Central memory CD8-positive, alpha-beta T cell (primary cell): ENCODE results near the gene HS3ST4.

Experiments used
- ATAC-seq: fragments of 150-1000 bp; cut with Tn5 transposase; replicated peaks from 2 replicates; pipeline ENCODE4 v1.10.0; 2022; ENCODE audit warnings: mild to moderate bottlenecking, moderate FRiP score, moderate number of reproducible peaks; ENCODE audit not compliant: poor library complexity, severe bottlenecking; ENCODE audit errors: extremely low read depth
- DNase-seq, 2 donors: peaks; one replicate each; pipeline ENCODE4 v3.0.0; 2021; ENCODE audit warnings: low spot score in 2 of 2
- H3K27ac Mint-ChIP-seq: one replicate; pipeline ENCODE4 v1.8.0; 2022; ENCODE audit warnings: low read depth, mild to moderate bottlenecking, moderate library complexity, mixed read lengths
- H3K27me3 Mint-ChIP-seq: one replicate; pipeline ENCODE4 v1.8.0; 2022; ENCODE audit warnings: mixed read lengths
- H3K36me3 Mint-ChIP-seq: one replicate; pipeline ENCODE4 v1.8.0; 2022; ENCODE audit warnings: mild to moderate bottlenecking, moderate library complexity, mixed read lengths; ENCODE audit not compliant: insufficient read depth
- H3K4me1 Mint-ChIP-seq: one replicate; pipeline ENCODE4 v1.8.0; 2022; ENCODE audit warnings: mixed read lengths
- H3K4me3 Mint-ChIP-seq: one replicate; pipeline ENCODE4 v1.8.0; 2022; ENCODE audit warnings: mild to moderate bottlenecking, moderate library complexity, mixed read lengths
- H3K9me3 Mint-ChIP-seq: one replicate; pipeline ENCODE4 v1.8.0; 2022; ENCODE audit warnings: mixed read lengths

Gene HS3ST4

DNA sequence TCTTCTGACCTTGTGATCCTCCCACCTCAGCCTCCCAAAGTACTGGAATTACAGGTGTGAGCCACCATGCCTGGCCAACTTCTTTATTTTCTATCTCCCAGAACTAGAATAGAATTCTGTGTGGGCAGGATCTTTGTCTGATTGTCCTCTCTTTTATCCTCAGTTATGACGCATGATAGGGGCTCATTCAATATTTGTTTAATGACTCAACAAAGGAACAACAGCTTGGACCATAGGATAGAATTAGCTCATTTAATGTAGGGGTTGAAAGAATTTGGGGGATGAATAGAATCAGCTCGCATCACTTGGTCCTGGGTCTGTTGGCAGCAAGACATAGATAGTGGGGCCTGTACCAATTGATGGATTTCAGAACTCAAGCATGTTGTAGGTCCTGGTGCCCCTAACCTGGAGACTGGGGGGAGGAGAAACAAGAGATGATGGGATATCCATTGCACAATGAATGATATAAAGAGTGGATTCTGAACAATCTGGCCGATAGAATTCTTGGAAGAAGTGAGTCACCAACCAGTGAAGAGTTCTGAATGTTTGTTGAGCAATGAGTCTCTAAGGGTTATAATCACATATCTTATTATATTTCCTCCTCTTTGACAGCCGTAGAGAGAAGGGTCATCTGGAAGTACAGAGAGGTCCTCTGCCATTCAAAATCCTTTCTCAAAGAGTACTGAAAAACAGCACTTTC is 250.2 kb downstream of the HS3ST4 start:
- no peak overlapping the region for H3K4me3 Mint-ChIP-seq
- ATAC-seq (no peak), DNase-seq (no peak)
- no peaks in the 10 kb centered on the region for H3K4me1 Mint-ChIP-seq
- H3K9me3 Mint-ChIP-seq: no peaks in the 10 kb centered on the region
- peaks cover 9% of the 10 kb centered on the region for H3K27me3 Mint-ChIP-seq
- H3K36me3 Mint-ChIP-seq: peaks cover 2% of the 10 kb centered on the region
- H3K27ac Mint-ChIP-seq: no peak overlapping the region

DNA sequence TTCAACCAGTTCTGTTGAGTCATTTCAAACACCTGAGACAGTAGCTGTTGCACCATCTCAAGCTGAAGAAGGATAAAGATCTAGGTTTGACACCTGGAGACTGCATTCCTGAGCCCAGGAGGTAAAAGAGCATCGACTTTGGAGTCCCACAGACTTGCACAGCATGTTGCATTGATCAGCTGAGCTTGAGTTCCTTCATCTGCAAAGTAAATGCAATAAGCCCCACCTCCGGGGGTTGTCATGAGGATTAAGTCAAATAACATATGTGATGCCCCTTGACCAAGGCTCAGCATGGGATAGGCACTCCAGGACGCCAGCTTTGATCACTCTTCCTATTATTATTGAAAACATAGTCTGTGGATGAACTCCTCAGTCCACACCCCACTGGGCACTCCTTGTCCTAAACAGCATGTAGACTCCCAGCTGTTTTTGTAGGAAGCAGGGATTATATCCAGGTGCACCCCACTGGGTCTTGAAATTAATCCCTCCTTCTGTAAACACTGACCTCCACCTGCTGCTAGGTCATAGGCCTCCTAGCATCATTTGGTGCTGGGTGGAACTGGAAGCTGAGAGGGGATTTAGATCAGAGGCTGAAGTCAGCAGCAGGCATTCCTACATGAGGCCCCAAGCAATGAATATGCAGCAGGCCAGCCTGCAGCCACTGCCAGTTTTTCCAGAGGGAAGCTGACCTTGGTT is 259.0 kb downstream of the HS3ST4 start:
- H3K4me1 Mint-ChIP-seq: no peaks in the 10 kb centered on the region
- no peak overlapping the region for H3K27ac Mint-ChIP-seq
- peaks cover 17% of the 10 kb centered on the region for H3K27me3 Mint-ChIP-seq
- peaks cover 5% of the 10 kb centered on the region for H3K9me3 Mint-ChIP-seq
- H3K4me3 Mint-ChIP-seq: no peak overlapping the region
- no peaks in the 10 kb centered on the region for H3K36me3 Mint-ChIP-seq
- ATAC-seq (no peak), DNase-seq (no peak)

DNA sequence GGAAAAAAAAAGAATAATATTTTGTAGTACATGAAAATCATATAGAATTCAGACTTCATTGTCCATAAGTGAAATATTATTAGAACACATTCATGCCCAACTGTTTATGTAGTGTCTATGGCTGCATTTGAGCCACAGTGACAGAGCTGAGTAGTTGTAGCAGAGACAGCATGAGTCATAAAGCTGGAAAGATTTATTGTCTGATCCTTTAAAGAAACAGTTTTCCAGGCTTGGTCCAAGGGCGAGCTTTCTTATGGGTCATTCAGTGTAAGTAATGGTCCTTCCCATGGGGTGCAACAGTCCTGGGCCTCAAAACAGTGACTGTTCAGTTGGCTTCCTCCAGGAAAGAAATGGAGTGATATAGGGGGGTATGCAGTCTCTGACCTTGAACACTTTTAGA is 260.2 kb downstream of the HS3ST4 start:
- DNase-seq (no peak), ATAC-seq (no peak)
- Mint-ChIP-seq H3K4me3 (no peak overlapping the region), H3K27me3 (peaks cover 17% of the 10 kb centered on the region), H3K36me3 (no peaks in the 10 kb centered on the region), H3K4me1 (no peaks in the 10 kb centered on the region), H3K27ac (no peak overlapping the region), H3K9me3 (peaks cover 5% of the 10 kb centered on the region)

DNA sequence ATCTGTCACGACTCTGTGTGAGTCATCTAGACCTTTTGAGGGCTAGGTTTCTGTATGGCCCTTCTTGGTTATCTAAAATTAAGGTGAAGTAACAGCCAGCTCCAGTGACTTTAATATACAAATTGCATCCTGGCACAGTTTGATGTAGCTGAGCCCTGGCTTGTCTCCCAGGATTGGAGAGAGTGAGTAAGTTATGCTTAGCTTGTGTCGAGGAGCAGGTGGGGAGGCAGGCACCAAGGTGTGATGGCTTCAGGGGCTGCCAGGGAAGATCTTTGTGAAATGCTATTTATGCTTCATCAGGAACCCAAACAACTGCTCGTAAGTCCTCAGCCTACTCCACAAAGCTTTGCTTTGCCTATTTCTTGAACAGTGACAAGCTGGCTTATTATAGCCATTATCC is 261.2 kb downstream of the HS3ST4 start:
- H3K36me3 Mint-ChIP-seq: no peaks in the 10 kb centered on the region
- H3K27ac Mint-ChIP-seq: no peak overlapping the region
- peaks cover 5% of the 10 kb centered on the region for H3K9me3 Mint-ChIP-seq
- H3K4me3 Mint-ChIP-seq: no peak overlapping the region
- ATAC-seq: no peak
- DNase-seq: no peak
- H3K4me1 Mint-ChIP-seq: no peaks in the 10 kb centered on the region
- peaks cover 17% of the 10 kb centered on the region for H3K27me3 Mint-ChIP-seq

DNA sequence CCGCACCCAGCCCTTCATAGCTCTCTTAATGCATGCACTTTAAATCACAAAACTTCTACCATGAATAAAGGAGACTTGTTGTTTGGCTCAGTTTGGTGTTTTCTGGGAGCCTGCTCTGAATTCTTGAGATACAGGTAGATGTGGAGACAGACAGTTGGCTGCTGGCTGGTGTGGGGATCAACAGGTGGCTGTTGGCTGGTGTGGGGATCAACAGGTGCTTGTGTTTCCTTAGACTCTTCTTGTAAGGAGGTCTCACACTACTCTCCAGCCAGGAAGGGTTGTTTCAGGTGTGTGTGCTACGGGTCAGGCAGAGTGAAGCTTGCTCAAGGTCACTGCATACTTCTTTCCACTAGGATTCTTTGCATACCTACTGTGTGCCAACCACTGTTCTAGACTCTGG is 265.9 kb downstream of the HS3ST4 start:
- no peak overlapping the region for H3K27ac Mint-ChIP-seq
- no peaks in the 10 kb centered on the region for H3K36me3 Mint-ChIP-seq
- peaks cover 13% of the 10 kb centered on the region for H3K27me3 Mint-ChIP-seq
- H3K4me1 Mint-ChIP-seq: no peaks in the 10 kb centered on the region
- H3K4me3 Mint-ChIP-seq: no peak overlapping the region
- ATAC-seq: no peak
- H3K9me3 Mint-ChIP-seq: peaks cover 5% of the 10 kb centered on the region
- DNase-seq: no peak

DNA sequence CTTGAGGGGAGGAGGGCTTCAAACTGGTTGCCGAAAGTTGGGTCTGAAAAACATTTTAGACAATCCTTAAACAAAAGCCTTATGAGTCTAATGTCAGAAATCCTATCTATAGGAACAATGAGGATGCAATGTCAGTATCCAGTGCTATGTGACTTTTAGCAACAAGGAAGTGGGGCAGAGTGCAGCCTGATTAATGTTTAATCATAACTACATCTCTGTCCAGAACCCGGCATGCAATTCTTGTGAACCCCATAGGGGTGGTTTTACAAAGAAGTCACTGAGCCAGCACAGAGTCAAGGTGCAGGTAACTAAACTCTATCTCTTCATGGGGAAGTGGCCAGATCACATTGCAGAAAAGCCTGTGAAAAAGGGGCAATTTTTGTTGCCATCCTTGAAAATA is 267.5 kb downstream of the HS3ST4 start:
- Mint-ChIP-seq H3K9me3 (no peaks in the 10 kb centered on the region), H3K36me3 (no peaks in the 10 kb centered on the region), H3K27me3 (no peaks in the 10 kb centered on the region), H3K27ac (no peak overlapping the region), H3K4me1 (no peaks in the 10 kb centered on the region), H3K4me3 (no peak overlapping the region)
- no peak for ATAC-seq
- DNase-seq: no peak

DNA sequence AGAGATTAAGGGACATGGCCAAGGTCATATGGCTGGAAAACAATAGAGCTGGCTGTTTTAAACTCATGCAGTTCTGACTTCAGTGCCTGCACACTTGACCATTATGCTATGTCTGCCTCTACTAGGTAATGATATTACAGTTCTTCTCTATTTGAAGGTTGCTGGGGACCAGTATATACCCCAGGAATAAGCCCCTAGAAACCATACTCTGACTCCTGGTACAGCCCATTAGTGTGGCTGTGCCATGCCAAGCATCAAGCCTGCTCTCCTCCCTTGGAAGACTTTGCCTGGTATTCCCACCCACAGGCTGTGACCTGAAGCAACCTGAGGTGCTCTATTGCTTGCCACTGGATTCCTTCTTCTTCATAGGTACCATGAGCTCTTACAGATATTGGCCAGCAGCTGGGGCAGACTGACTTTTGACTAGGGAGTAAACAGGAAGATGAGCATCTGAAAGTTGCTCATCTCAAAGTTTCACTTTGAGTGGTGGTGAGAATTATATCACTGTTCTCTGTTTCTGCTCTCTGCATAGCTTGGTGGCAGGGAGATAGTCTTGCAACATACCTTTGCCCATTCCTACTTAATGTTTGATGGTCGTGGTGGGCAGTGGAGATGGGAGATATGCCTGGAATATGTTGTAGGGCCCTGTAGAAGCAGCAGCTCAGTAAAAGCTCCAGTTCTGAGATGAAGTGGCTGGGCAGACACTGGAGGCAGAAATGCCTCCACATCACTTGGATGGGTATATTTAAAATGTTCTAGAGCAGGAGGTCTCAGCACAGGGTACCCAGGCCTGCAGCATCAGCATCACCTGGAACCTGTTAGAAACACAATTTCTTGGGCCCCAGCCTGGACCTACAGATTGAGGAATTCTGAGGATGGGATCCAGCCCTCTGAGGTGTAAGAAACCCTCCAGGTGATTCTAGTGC is 274.7 kb downstream of the HS3ST4 start:
- H3K36me3 Mint-ChIP-seq: peaks cover 1% of the 10 kb centered on the region
- H3K4me1 Mint-ChIP-seq: no peaks in the 10 kb centered on the region
- H3K27ac Mint-ChIP-seq: no peak overlapping the region
- H3K4me3 Mint-ChIP-seq: no peak overlapping the region
- H3K27me3 Mint-ChIP-seq: no peaks in the 10 kb centered on the region
- H3K9me3 Mint-ChIP-seq: no peaks in the 10 kb centered on the region
- ATAC-seq: no peak
- DNase-seq: no peak

DNA sequence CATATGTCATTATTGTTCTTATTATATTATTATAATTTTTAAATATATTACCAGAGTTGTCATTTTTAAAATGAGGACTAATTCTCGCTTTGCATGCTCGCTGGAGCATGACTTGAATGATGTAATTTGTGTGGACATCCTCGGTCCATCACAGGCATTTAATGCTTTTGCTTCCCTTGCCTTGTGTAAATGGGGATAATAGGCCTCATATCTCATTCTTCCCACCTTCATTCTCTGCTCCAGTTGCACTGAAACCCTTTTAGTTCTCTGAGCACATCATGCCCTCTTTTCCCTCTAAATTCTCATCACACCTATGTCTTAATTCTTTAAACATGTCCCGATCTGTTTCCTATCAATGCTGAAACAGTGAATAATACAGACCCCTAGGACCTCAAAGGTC is 285.4 kb downstream of the HS3ST4 start:
- no peaks in the 10 kb centered on the region for H3K9me3 Mint-ChIP-seq
- H3K27ac Mint-ChIP-seq: no peak overlapping the region
- H3K36me3 Mint-ChIP-seq: no peaks in the 10 kb centered on the region
- no peaks in the 10 kb centered on the region for H3K4me1 Mint-ChIP-seq
- ATAC-seq (no peak), DNase-seq (no peak)
- peaks cover 15% of the 10 kb centered on the region for H3K27me3 Mint-ChIP-seq
- H3K4me3 Mint-ChIP-seq: no peak overlapping the region

DNA sequence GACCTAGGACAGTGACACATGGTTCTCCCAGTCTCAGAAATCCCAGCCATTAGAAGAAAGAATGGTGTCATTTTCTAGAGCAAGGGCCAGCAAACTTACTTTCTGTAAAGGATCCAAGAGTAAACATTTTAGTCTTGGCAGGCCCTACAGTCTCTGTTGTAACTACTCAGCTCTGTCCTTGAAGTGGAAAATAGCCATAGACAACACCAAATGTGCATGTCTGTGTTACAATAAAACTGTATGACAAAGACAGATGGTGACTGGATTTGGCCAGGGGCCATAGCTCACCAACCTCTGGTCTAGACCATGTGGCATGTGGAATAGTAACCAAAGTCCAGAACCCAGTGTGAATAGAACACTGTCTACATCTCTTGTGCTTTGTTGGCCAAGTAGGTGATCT is 286.5 kb downstream of the HS3ST4 start:
- Mint-ChIP-seq H3K4me3 (no peak overlapping the region), H3K4me1 (no peaks in the 10 kb centered on the region), H3K9me3 (no peaks in the 10 kb centered on the region), H3K27me3 (peaks cover 6% of the 10 kb centered on the region), H3K36me3 (no peaks in the 10 kb centered on the region), H3K27ac (no peak overlapping the region)
- DNase-seq: no peak
- ATAC-seq: no peak

DNA sequence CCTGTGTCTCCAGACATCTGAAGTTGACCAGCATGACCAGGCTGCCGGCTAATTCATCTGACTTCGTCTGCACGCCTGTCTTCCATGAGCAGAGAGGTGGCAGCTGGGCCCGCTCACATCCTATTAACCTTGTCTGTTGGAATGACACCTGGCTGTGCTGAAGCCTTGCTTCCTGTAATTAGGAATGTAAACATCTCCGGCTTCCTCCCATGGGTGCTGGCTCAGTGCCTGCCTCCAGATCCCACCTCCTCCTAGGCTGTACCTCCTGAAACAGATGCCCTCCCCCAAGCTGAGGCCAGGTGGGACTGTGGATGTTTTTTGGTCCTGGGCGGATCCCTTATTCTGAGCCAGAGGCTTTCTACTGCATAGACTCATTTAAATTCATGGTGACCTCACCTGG is 296.3 kb downstream of the HS3ST4 start:
- DNase-seq (no peak), ATAC-seq (no peak)
- Mint-ChIP-seq H3K27me3 (peaks cover 22% of the 10 kb centered on the region), H3K4me3 (no peak overlapping the region), H3K4me1 (no peaks in the 10 kb centered on the region), H3K36me3 (peaks cover 4% of the 10 kb centered on the region), H3K27ac (no peak overlapping the region), H3K9me3 (no peaks in the 10 kb centered on the region)

DNA sequence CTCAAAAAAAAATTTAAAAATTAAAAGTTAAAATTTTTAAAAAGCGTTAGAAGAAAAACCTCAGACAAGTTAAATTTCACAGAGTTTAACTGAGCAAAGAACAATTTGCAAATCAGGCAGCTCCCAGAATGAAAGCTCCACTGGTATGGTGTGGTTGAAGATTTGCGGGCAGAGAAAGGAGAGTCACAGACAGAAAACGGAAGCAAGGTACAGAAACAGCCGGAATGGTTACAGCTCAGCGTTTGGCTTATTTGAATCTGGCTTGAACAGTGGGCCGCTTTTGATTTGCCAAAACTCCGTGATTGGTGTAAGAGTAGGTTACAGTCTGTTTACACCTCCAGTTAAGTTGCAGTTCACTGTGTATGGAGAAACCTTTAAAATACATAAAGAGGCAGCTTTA is 297.1 kb downstream of the HS3ST4 start:
- no peaks in the 10 kb centered on the region for H3K4me1 Mint-ChIP-seq

DNA sequence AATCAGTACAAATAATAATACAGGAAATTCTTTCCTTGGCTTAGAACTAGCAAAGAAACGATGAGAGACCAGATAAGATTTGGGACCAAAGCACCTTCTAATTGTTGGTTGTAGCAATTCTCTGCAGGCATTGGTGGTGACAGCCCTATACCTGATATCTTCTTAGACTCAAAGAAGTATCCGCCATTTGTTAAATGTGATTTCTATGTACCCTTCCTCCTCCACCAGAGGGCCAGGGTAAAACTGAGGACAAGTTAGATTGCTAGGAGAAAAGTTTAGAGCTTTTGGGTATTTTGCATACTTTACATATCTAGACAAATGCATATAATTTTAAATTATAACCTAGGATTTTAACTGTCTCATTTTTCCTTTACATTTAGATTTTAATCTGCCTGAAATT is 304.3 kb downstream of the HS3ST4 start:
- H3K27me3 Mint-ChIP-seq: peaks cover 5% of the 10 kb centered on the region
- no peak overlapping the region for H3K4me3 Mint-ChIP-seq
- H3K4me1 Mint-ChIP-seq: no peaks in the 10 kb centered on the region
- H3K36me3 Mint-ChIP-seq: peaks cover 4% of the 10 kb centered on the region
- no peak overlapping the region for H3K27ac Mint-ChIP-seq
- DNase-seq (no peak), ATAC-seq (no peak)
- H3K9me3 Mint-ChIP-seq: no peaks in the 10 kb centered on the region

More for the DNA sequence above, 297.1 kb downstream of the HS3ST4 start:
- H3K36me3 Mint-ChIP-seq: peaks cover 4% of the 10 kb centered on the region
- DNase-seq (no peak), ATAC-seq (no peak)
- H3K4me3 Mint-ChIP-seq: no peak overlapping the region
- no peaks in the 10 kb centered on the region for H3K9me3 Mint-ChIP-seq
- peaks cover 22% of the 10 kb centered on the region for H3K27me3 Mint-ChIP-seq
- no peak overlapping the region for H3K27ac Mint-ChIP-seq
